GM12875 (cell line): ENCODE results near the gene MTA1.

ENCODE experiments used
- H3K4me3 ChIP-seq: one replicate; pipeline ENCODE4 v1.5.1; 2011; ENCODE audit warnings: low read depth, low read length, control low read depth
- CTCF ChIP-seq: IDR thresholded peaks from 2 replicates; pipeline ENCODE4 v1.5.1; 2011; ENCODE audit warnings: low read depth, mild to moderate bottlenecking, control low read depth, inconsistent platforms, low read length, moderate library complexity, borderline replicate concordance; ENCODE audit not compliant: insufficient read depth

The MTA1 gene

DNA sequence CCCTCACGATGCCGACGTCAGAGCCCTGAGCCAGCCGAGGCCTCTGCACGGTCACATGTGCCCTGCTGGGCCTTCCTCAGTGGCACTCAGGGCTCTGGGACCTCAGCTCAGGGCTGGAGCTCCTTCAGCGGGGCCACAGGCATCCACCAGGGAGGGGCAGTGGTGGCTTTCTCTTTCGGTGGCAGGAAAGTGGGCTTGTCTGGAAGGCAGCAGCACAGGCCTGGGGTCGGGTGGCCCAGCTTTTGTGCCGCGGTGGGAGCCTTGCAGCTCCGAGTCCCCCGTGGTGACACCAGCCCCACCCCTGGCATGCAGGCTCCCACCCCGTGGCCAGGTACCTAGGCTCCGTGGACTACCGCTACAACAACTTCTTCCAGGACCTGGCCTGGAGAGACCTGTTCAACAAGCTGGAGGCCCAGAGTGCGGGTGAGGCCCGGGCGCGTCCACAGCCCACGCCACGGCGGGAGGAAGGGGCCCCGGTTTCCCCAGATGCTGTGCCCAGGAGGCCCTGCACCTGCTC lies 35.5 kb upstream of the MTA1 start:
- TF ChIP-seq CTCF = no peak
- no peak overlapping the region for H3K4me3 ChIP-seq

DNA sequence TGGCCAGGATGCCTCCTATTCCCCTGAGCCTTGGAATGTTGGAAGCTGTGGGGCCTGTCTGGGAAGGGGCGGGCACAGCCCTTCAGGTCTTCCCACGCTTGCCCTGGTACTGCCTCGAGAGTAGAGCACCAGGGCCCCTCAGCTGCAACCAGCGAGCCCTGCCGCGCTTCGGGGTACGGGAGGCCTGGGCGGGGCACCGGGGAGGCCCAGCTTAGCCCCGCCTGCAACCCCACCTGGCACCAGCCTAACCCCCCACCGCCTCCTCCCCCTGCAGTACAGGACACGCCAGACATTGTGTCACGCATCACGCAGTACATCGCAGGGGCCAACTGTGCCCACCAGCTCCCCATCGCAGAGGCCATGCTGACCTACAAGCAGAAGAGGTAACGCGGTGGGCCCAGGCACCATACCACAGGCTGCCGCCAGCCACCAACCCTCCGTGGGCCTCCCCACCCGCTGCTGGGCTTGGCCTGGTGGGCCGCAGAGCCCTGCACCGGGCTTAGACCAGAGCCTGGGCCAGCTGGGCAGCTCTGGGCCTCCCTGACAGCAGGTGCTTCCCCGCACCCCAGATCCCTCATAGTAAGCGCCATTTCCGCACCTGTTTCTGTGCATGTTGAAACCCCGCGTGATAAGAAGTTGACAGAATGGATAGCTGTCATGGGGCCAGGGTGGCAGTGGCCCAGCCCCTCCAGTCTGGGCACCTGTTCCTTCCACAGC lies 34.9 kb upstream of the MTA1 start:
- TF ChIP-seq CTCF = no peak

GRCh38 chr14:105385322-105385637 lies 34.3 kb upstream of the MTA1 start:
- TF ChIP-seq CTCF = no peak
- H3K4me3 ChIP-seq = no peak overlapping the region

More for the DNA sequence above, 34.9 kb upstream of the MTA1 start:
- no peak overlapping the region for H3K4me3 ChIP-seq

- no peak overlapping the region for H3K4me3 ChIP-seq
- TF ChIP-seq CTCF = no peak
Observed at GRCh38 chr14:105385698-105386365, 33.8 kb upstream of the MTA1 start.

DNA sequence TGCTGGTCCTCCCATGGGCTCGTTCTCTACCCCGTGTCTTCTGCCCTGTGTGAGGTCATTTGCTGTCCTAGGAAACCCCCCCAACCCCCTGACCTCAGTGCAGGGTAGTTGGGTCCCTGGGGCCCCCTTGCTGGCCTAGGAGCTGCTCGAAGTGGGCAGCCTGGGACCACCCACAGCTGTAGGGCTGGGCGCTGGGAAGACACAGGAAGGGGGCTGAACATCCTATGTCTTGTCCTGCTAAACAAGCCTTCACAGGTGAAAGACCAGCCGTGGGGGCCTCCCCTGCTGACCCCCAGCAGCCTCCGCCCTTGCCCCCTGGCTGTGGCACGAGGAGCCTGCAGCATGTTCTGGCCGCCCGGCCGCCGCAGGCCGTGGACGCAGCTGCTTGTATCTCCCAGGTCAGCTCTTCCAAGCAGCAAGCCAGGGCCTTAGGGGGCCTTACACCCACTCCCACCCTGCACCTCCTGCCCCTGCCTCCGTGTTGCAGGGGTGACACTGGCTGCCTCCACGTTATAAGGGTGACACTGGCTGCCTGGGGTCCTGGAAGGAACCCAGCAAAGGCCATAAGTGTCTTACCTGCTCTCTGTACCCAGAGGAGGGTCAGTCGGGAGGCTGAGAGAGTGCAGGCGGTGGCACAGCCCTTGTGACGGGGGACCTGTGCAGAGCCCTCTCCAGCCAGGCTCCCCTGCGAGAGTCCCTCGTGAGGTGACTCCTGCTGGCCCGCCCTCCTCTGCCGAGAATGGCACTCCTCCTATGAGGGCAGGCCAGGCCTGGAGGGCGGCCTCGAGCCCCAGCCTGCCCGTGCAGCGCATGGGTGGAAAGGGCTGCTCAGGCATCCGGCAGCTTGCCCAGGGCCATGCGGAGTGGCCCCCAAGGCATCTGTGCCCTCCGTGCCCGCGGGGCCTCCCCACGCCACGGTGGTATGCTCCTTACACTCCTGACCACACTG lies 32.8 kb upstream of the MTA1 start:
- TF ChIP-seq CTCF = no peak
- H3K4me3 ChIP-seq = no peak overlapping the region

- TF ChIP-seq CTCF = no peak
- H3K4me3 ChIP-seq = no peak overlapping the region
Observed at GRCh38 chr14:105387530-105387922, 32.1 kb upstream of the MTA1 start.
